NOMO-1 treated with dmso at 0.1 percent for 144 hours (cell line): ENCODE data around the gene NUDCD2.
"Not testable (repeated sequence)": the region's sequence is repeated elsewhere in the genome, so short reads cannot be mapped to it uniquely, and the experiment has no call there.

ENCODE experiments used
- DNase-seq: peaks from one replicate; lab custom pipeline; 2025; ENCODE audit not compliant: unreplicated experiment; lab: John Stamatoyannopoulos, UW

The NUDCD2 gene

DNA sequence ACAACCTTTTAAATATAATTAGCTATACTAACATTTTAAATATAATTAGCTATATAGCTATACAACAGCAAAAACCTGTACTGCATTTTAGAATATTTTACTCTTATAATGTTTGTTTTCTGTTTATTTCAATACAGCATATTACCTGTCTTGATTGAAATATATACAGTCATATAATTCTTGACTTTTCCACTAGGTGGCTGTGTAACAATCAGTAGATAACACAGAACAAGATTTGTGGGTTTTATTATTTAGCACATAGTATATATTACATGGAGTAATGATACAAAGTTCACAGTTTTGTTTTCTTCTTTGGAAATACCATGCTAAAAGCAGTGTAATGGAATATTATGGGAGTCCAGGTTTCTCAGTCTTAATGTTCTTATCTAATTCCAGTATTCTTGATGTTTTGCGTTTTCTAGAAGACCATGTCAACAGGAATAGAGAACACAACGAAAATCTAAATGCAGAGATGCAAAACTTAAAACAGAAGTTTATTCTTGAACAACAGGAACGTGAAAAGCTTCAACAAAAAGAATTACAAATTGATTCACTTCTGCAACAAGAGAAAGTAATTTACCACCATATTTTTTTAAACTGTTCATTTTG lies 13.8 kb upstream of the NUDCD2 start:
- no peak for DNase-seq

DNA sequence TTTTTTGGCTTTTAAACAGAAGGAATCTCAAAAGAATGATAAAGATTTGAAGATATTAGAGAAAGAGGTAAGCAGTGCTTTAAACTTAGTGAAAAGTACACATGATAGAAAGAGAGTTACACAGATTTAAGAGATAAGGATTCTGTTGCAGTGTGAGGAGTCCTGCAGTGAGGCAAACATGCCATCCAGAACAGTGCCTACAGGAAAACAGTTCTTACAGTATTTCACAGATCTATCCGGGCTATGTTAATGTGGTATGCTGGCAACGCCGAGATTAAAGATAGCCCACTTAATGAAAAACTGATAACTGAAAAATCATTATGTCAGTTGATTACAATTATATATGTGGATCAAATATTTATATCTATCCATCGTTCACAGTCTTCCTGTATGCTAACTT lies 7.8 kb upstream of the NUDCD2 start:
- no peak for DNase-seq

DNA sequence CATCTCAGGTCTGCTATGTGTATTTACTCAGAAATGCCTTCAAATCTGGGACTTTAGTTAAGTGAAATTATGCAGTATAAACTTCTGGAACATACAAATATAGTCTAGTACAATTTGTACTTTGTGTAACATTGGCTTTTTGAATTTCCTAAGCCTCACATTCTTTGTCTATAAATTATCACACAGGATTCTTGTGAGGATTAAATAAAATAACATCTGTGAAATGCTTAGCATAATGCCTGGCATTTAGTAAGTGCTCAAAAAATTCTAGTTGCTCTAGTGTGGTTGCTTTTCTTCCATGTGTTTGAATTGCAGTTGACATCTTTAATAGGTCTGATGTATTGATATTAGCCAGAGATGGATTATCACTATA lies 3.1 kb upstream of the NUDCD2 start:
- DNase-seq, result no peak

- no peak for DNase-seq
Observed at GRCh38 chr5:163460562-163461171, 765 bp upstream of the NUDCD2 start, which contains the start of gene HMMR. Gene HMMR, plus strand, starts transcription at chr5:163460632. Its CDS starts 61 bp downstream, at chr5:163460693.

DNA sequence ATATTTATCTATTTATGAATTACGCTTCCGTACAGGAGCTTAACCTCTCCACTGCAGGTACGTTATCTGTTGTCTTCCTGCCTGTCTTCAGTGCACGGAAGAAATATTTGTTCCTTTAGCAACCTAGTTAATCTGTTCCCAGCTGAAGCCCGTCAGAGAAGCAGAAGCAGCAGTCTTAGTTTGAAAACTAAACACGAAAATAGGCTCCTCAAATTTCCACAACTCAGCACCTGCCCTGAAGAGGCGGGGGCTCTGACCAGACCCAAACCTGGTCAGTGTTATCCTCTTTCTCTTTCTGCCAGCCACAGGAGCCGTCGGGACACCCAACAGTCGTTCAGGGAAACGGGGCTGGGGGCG lies 462 bp downstream of the NUDCD2 start:
- DNase-seq, result no peak

GRCh38 chr5:163458778-163459385 lies 1.0 kb downstream of the NUDCD2 start:
- no peak for DNase-seq

GRCh38 chr5:163456840-163457239 lies 3.1 kb downstream of the NUDCD2 start:
- no peak for DNase-seq

DNA sequence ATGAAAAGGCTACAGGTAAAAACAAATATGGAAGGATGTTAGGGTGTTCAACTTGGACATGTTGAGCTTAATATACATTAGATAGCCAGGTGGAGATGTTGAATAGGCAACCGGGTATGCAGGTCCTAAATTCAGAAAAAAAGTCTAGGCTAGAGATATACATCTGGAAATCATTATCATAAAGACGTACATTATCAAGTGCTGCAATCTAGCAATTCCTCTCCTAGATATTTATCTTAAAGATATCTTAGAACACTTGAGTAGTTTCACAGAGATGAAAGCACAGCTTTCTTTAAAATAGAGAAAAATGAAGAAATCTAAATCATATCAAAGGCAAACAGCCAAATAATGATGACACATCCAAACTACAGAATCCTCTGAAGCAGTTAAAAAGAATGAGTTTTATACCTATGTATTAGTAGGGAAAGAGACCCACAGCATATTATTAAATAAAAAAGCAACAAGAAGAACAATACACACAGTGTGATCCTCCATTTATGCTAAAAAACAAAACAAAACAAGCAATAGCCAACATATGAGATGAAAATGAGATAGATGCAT lies 3.8 kb downstream of the NUDCD2 start:
- DNase-seq, result no peak

GRCh38 chr5:163455406-163455805 lies 4.5 kb downstream of the NUDCD2 start:
- DNase-seq, result not testable (repeated sequence)

GRCh38 chr5:163453705-163454104 lies 6.2 kb downstream of the NUDCD2 start:
- no peak for DNase-seq

DNA sequence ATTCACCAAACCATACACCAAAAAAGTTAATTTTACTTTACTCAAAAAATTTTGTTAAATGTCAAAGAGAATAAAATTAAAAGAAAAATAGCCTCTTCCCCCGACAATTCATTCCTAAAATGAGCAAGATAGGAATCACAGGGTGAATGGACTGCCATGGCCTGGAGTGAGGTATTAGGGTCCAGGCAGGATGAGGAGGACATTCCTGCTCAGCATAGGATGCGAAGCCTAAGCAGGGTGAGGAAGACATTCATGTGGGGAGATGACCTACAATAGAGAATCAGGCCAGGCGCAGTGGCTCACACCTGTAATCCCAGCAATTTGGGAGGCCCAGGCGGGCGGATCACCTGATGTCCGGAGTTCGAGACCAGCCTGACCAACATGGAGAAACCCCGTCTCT lies 8.4 kb downstream of the NUDCD2 start:
- DNase-seq, result no peak

DNA sequence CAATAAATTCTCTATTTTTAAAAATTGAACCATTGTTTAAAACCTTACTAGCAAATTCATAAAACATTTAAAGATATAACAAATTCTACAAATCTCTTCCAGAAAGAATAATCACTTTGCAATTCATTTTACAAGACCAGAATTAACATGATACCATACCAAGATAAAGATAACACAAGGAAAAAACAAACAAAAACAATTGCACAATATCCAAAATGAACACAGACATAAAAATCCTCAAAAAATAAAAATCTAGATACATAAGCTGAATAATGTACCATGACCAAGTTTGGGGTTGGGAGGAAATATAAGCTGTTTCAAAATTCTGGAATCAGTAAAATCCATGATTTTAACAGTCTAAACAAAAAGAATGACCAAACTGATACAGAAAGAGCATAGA lies 11.4 kb downstream of the NUDCD2 start:
- DNase-seq, result no peak

DNA sequence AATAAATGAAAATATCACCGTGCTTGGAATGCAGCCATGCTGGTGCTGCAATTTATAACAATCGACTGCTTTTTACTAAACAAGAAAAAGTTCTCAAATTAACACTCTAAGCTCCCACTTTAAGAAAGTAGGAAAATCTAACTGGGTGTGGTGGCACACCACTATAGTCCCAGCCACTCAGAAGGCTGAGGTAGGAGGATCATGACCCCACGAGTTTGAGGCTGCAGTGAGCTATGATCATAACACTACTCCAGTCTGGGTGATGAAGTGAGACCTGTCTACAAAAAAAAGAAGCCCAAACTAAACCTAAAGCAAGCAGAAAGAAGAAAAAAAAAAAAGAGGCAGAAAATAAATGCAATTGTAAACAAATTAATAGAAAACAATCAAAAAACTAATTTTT lies 12.0 kb downstream of the NUDCD2 start:
- DNase-seq, result no peak

GRCh38 chr5:163447191-163447590 lies 12.7 kb downstream of the NUDCD2 start:
- no peak for DNase-seq

GRCh38 chr5:163445345-163445744 lies 14.6 kb downstream of the NUDCD2 start:
- no peak for DNase-seq

DNA sequence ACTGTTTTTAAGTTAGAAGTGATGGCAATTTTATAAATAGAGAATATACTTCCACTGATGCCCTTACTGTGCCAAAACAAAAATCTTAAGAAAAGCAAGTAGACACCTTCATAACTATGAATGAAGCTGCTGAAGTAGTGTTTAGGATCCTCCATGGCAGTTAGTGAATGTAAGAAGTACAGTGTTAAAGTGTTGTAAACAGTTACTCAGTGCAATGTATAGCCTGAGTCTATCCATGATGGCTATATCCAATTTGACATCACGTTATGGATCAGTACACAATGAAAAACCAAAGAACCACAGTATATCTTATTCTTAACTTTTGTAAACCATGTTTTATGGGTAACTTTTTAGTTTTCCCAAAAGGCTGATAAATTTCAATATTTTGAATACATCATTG lies 15.4 kb downstream of the NUDCD2 start:
- DNase-seq, result no peak

GRCh38 chr5:163440954-163441353 lies 18.9 kb downstream of the NUDCD2 start:
- DNase-seq, result no peak

DNA sequence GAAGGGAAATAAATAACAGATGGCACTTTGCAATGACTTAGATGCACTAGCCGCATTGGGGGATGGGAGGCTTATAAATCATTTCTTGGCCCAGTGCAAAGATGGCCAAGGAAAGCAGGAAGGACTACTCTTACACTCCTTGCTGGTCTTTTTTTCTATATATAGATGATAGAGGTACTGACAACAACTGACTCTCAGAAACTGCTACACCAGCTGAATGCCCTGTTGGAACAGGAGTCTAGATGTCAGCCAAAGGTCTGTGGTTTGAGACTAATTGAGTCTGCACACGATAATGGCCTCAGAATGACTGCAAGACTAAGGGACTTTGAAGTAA lies 20.8 kb downstream of the NUDCD2 start:
- peak; percentile 70 for DNase-seq

- DNase-seq, result peak; percentile 95
Observed at GRCh38 chr5:163437309-163438182, 22.4 kb downstream of the NUDCD2 start, which contains the start of gene CCNG1. Gene CCNG1, plus strand, starts transcription at chr5:163437595. Its CDS starts 1,662 bp downstream, at chr5:163439257.

DNA sequence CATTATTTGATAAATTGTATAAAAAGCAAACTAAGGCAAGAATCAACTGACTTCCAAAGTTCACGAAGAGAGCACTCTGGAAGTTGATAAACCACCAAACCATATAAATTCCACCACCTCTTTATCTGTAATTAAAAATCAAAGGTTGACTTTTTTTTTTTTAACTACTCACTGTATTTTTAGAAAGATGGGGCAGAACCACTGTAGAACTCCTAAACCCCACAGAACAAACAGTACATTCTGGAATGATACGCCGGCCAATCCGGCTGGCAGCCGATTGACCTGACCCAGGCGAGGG lies 22.9 kb downstream of the NUDCD2 start:
- DNase-seq, result no peak

DNA sequence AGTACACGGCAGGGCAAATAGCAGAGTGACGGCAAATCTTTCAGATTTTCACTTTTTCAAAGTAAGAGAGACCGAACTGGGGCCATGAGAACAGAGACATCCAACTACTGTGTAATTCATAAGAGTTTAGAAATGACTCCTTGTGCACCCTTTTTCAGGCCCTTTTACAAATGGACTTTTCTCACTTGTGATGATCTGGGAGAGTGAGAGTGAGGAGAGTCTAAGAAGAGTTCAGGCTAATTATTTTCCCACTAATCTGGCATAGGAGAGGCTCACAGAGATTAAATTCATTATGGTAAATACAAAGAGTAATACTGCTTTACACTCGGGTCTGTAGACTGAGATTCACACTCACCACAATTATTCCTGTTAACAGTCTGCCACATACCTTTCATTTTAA lies 23.4 kb downstream of the NUDCD2 start:
- DNase-seq, result no peak

- DNase-seq, result no peak
Observed at GRCh38 chr5:163434401-163434866, 25.5 kb downstream of the NUDCD2 start.
